ENCODE data around the gene FTCDNL1.

Gene FTCDNL1

DNA sequence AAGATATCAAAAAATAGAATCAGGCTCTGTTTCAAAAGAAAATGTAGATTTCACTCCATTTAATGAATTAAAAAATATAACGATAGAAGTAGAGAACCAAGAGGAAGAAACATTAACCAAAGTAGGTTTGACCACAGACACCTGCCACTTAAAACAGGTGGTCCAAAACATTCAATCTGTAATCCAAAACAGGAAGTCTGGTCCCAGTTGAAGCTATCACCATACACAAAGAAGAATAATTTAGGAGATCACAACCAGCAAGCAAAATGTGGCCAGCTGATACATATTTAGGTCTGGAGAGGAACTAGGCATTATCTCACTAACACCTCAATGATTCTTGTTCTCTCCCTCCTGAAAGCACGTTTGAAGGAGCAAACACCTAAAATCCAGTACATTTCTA, 73.1 kb downstream of the FTCDNL1 start:
- Histone ChIP-seq H3K4me3 (ENCODE audit: low read depth in 1 of 2, low read length in 2 of 2) (no peak overlapping the region), H3K36me3 (ENCODE audit: insufficient read depth, low read length) (no peaks in the 10 kb centered on the region), H3K27ac (ENCODE audit: low read depth, low read length) (no peak overlapping the region), H3K4me1 (ENCODE audit: insufficient read depth, low read length) (no peaks in the 10 kb centered on the region), H3K9ac (ENCODE audit: low read length) (no peak overlapping the region), H3K9me3 (ENCODE audit: low read length) (no peaks in the 10 kb centered on the region), H3K27me3 (ENCODE audit: control insufficient read depth in 1 of 2, insufficient read depth in 2 of 2, low read length in 2 of 2) (no peaks in the 10 kb centered on the region)

- Histone ChIP-seq H3K27me3 (ENCODE audit: control insufficient read depth in 1 of 2, insufficient read depth in 2 of 2, low read length in 2 of 2) (no peaks in the 10 kb centered on the region), H3K4me3 (ENCODE audit: low read depth in 1 of 2, low read length in 2 of 2) (no peak overlapping the region), H3K9me3 (ENCODE audit: low read length) (no peaks in the 10 kb centered on the region), H3K36me3 (ENCODE audit: insufficient read depth, low read length) (no peaks in the 10 kb centered on the region), H3K27ac (ENCODE audit: low read depth, low read length) (no peak overlapping the region), H3K4me1 (ENCODE audit: insufficient read depth, low read length) (no peaks in the 10 kb centered on the region), H3K9ac (ENCODE audit: low read length) (no peak overlapping the region)
These were observed 73.7 kb downstream of the FTCDNL1 start for GRCh38 chr2:199777315-199777714.

DNA sequence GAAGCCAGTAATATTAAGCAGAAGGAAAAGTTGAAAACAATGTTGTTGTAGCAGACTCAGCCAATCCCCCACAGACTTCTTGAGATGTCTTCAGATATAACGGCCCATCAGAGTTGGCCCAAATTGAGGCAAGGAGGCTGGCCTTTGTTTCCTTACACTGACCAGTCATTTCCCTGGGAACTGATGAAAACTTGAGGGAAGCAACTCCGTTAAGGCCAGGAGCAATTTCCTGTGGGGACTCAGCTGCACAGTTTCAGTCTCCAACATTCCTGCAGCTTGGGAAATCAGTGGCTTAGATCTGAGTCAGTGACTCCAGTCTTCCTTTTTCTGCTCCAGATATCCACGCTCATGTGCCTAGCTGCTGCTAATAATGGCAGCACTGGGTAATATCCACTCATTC, 75.7 kb downstream of the FTCDNL1 start:
- H3K27ac ChIP-seq (ENCODE audit: low read depth, low read length), result no peak overlapping the region
- H3K4me3 ChIP-seq (ENCODE audit: low read depth in 1 of 2, low read length in 2 of 2), result no peak overlapping the region
- no peaks in the 10 kb centered on the region for H3K36me3 ChIP-seq (ENCODE audit: insufficient read depth, low read length)
- H3K4me1 ChIP-seq (ENCODE audit: insufficient read depth, low read length), result no peaks in the 10 kb centered on the region
- H3K9me3 ChIP-seq (ENCODE audit: low read length), result no peaks in the 10 kb centered on the region
- no peaks in the 10 kb centered on the region for H3K27me3 ChIP-seq (ENCODE audit: control insufficient read depth in 1 of 2, insufficient read depth in 2 of 2, low read length in 2 of 2)
- no peak overlapping the region for H3K9ac ChIP-seq (ENCODE audit: low read length)

DNA sequence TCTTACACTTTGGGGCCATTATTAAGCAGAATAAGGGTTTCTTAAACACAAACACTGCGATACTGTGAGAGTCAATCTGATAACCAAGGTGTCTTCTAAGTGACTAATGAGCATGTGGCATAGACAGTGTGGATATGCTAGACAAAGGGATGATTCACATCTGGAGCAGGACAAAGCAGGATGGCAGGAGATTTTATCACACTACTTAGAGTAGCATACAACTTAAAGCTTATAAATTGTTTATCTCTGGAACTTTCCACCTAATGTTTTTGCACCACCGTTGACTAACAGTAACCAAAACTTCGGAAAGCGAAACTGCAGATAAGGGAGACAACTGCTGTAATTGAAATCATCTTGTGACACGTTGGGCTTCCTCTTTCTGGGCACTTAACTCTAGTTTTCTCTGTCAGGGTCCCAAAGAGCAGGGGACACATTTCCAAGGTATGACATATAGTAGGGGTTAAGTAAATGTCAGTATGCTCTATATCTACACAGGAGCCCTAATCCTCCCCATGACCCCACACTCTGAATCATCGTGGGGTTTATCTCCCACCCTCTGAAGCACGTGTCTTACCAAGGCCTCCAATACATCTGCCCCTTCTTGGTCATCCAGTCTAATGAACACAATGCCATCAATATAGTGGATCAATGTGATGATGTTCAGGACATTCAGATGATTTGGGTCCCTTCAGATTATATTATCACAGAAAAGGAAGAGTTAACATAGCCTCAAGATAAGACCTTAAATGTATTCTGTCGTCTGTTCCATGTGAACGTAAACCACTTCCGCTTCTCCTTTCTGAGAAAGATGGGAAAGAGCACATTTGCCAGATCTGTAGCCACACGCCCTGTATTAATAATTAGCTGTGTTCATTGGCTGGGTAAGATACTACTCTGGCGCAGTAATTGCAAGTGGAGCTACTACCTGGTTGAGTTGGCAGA, 78.7 kb downstream of the FTCDNL1 start:
- Histone ChIP-seq H3K27ac (ENCODE audit: low read depth, low read length) (no peak overlapping the region), H3K4me1 (ENCODE audit: insufficient read depth, low read length) (no peaks in the 10 kb centered on the region), H3K36me3 (ENCODE audit: insufficient read depth, low read length) (no peaks in the 10 kb centered on the region), H3K9me3 (ENCODE audit: low read length) (no peaks in the 10 kb centered on the region), H3K27me3 (ENCODE audit: control insufficient read depth in 1 of 2, insufficient read depth in 2 of 2, low read length in 2 of 2) (no peaks in the 10 kb centered on the region), H3K9ac (ENCODE audit: low read length) (no peak overlapping the region), H3K4me3 (ENCODE audit: low read depth in 1 of 2, low read length in 2 of 2) (no peak overlapping the region)

GRCh38 chr2:199770716-199771115, 80.3 kb downstream of the FTCDNL1 start:
- Histone ChIP-seq H3K4me1 (ENCODE audit: insufficient read depth, low read length) (no peaks in the 10 kb centered on the region), H3K27ac (ENCODE audit: low read depth, low read length) (no peak overlapping the region), H3K9ac (ENCODE audit: low read length) (no peak overlapping the region), H3K27me3 (ENCODE audit: control insufficient read depth in 1 of 2, insufficient read depth in 2 of 2, low read length in 2 of 2) (no peaks in the 10 kb centered on the region), H3K4me3 (ENCODE audit: low read depth in 1 of 2, low read length in 2 of 2) (no peak overlapping the region), H3K36me3 (ENCODE audit: insufficient read depth, low read length) (no peaks in the 10 kb centered on the region), H3K9me3 (ENCODE audit: low read length) (no peaks in the 10 kb centered on the region)

GRCh38 chr2:199765646-199766045, 85.3 kb downstream of the FTCDNL1 start:
- no peaks in the 10 kb centered on the region for H3K4me1 ChIP-seq (ENCODE audit: insufficient read depth, low read length)

DNA sequence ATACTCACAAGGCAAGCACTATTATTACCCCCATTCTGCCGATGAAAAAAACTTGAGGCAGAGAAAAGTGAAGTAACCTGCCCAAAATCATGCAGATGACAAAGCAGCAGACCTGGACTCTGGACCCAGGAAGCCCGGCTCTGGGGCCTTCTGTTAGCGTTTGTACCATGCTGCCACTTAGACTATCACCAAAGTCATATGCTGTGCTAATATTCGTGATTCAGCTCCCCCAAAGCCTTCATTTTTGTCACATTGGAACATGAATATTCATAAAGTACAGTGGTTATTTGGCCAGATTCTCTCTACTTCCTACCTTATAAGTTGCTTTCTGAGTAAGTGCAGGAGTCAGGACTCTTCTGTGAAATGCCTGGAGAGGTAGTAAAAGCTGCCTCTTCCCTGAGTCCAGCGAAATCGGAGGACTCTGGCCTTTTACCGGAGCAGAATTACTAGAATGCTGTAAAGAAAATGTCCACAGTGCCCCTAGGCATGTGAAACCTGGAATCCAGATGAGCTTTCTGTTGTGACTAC, 86.7 kb downstream of the FTCDNL1 start:
- H3K36me3 ChIP-seq (ENCODE audit: insufficient read depth, low read length), result no peaks in the 10 kb centered on the region

More at GRCh38 chr2:199765646-199766045, 85.3 kb downstream of the FTCDNL1 start:
- Histone ChIP-seq H3K27ac (ENCODE audit: low read depth, low read length) (no peak overlapping the region), H3K4me3 (ENCODE audit: low read depth in 1 of 2, low read length in 2 of 2) (no peak overlapping the region), H3K27me3 (ENCODE audit: control insufficient read depth in 1 of 2, insufficient read depth in 2 of 2, low read length in 2 of 2) (no peaks in the 10 kb centered on the region), H3K9ac (ENCODE audit: low read length) (no peak overlapping the region), H3K36me3 (ENCODE audit: insufficient read depth, low read length) (no peaks in the 10 kb centered on the region), H3K9me3 (ENCODE audit: low read length) (no peaks in the 10 kb centered on the region)

GRCh38 chr2:199762963-199763362, 88.0 kb downstream of the FTCDNL1 start:
- Histone ChIP-seq H3K27ac (ENCODE audit: low read depth, low read length) (no peak overlapping the region), H3K27me3 (ENCODE audit: control insufficient read depth in 1 of 2, insufficient read depth in 2 of 2, low read length in 2 of 2) (no peaks in the 10 kb centered on the region), H3K4me3 (ENCODE audit: low read depth in 1 of 2, low read length in 2 of 2) (no peak overlapping the region), H3K9me3 (ENCODE audit: low read length) (no peaks in the 10 kb centered on the region), H3K36me3 (ENCODE audit: insufficient read depth, low read length) (no peaks in the 10 kb centered on the region), H3K4me1 (ENCODE audit: insufficient read depth, low read length) (peaks cover under 1% of the 10 kb centered on the region), H3K9ac (ENCODE audit: low read length) (no peak overlapping the region)

More for the DNA sequence above, 86.7 kb downstream of the FTCDNL1 start:
- no peaks in the 10 kb centered on the region for H3K9me3 ChIP-seq (ENCODE audit: low read length)
- no peak overlapping the region for H3K4me3 ChIP-seq (ENCODE audit: low read depth in 1 of 2, low read length in 2 of 2)
- H3K4me1 ChIP-seq (ENCODE audit: insufficient read depth, low read length), result no peaks in the 10 kb centered on the region
- no peak overlapping the region for H3K27ac ChIP-seq (ENCODE audit: low read depth, low read length)
- H3K9ac ChIP-seq (ENCODE audit: low read length), result no peak overlapping the region
- no peaks in the 10 kb centered on the region for H3K27me3 ChIP-seq (ENCODE audit: control insufficient read depth in 1 of 2, insufficient read depth in 2 of 2, low read length in 2 of 2)

DNA sequence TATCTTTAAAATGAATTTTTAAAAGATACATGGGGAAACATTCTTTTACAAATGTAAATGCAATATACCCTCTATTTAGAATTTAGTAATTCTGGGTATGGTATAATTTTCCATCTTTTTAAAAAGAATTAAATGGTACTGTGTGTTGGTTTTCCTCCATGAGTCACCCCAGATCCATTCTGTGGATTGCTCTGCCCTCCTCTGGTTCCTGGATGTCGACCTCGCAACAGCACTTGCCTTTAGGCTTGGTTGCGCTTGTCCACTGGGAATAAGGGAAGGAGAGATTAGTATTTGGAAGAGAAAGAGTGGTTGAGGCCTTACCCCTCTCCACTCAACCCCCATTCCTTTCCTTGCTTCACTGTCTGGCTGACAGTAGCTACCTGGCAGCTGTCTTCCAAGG, 90.4 kb downstream of the FTCDNL1 start:
- Histone ChIP-seq H3K4me3 (ENCODE audit: low read depth in 1 of 2, low read length in 2 of 2) (no peak overlapping the region), H3K9me3 (ENCODE audit: low read length) (no peaks in the 10 kb centered on the region), H3K9ac (ENCODE audit: low read length) (no peak overlapping the region), H3K4me1 (ENCODE audit: insufficient read depth, low read length) (peaks cover 12% of the 10 kb centered on the region), H3K27ac (ENCODE audit: low read depth, low read length) (no peak overlapping the region), H3K27me3 (ENCODE audit: control insufficient read depth in 1 of 2, insufficient read depth in 2 of 2, low read length in 2 of 2) (no peaks in the 10 kb centered on the region), H3K36me3 (ENCODE audit: insufficient read depth, low read length) (no peaks in the 10 kb centered on the region)

DNA sequence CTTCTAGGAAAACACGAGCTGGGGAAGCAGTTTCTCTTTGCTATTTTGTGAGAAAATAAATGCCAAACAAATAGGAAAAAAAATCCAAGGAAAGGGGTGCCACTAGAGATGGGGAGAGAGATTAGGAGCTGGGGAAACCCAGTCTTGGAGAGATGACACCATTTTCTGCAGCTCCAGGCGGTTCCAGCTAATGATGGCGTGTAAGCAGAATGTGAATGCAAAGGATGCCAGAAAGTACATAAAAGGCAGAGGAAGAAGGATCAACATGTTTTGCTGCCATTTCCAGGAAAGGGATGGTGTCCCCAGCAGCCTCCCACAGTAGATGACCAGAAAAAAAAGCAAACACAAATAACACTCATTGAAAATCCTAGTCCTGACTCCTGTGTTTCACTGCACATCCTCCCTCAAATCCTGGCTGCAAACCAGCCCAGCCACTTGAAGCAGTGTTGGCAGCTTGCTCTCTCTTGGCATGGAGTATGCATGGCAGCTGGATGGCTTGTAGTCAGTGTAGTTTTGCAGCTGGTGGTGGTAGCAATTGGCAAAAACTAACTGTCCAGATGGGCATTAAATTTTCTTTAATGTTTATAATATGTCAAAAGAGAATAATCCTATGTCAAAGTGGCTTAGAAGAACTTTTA, 93.6 kb downstream of the FTCDNL1 start:
- Histone ChIP-seq H3K27me3 (ENCODE audit: control insufficient read depth in 1 of 2, insufficient read depth in 2 of 2, low read length in 2 of 2) (no peaks in the 10 kb centered on the region), H3K9ac (ENCODE audit: low read length) (no peak overlapping the region), H3K4me1 (ENCODE audit: insufficient read depth, low read length) (peaks cover 12% of the 10 kb centered on the region), H3K27ac (ENCODE audit: low read depth, low read length) (no peak overlapping the region), H3K9me3 (ENCODE audit: low read length) (no peaks in the 10 kb centered on the region), H3K4me3 (ENCODE audit: low read depth in 1 of 2, low read length in 2 of 2) (no peak overlapping the region), H3K36me3 (ENCODE audit: insufficient read depth, low read length) (no peaks in the 10 kb centered on the region)

DNA sequence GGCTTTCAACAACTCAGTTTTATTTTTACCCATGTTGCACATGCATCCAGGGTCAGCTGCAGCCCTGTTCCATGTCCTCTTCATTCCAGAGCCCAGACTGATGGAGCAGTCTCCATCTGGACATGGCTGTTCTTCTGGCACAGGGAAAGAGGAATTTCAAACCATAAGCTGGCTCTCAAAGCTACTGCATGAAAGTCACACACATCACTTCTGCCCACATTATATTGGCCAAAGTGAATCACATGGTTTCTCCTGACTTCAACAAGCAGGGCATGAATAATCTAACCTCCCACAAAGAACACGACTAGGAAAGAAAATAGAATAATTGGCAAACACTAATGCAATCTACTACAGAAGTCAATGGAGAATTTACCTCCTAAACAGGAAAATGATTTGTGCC, 94.2 kb downstream of the FTCDNL1 start:
- no peak overlapping the region for H3K27ac ChIP-seq (ENCODE audit: low read depth, low read length)
- H3K9me3 ChIP-seq (ENCODE audit: low read length), result no peaks in the 10 kb centered on the region
- H3K9ac ChIP-seq (ENCODE audit: low read length), result no peak overlapping the region
- H3K27me3 ChIP-seq (ENCODE audit: control insufficient read depth in 1 of 2, insufficient read depth in 2 of 2, low read length in 2 of 2), result no peaks in the 10 kb centered on the region
- peaks cover 12% of the 10 kb centered on the region for H3K4me1 ChIP-seq (ENCODE audit: insufficient read depth, low read length)
- H3K4me3 ChIP-seq (ENCODE audit: low read depth in 1 of 2, low read length in 2 of 2), result no peak overlapping the region
- H3K36me3 ChIP-seq (ENCODE audit: insufficient read depth, low read length), result no peaks in the 10 kb centered on the region

Data from muscle layer of colon (tissue), 2 donors.